Measurements from ENCODE around the gene CLIP4. TPM values are rescaled to one million over a fixed set of nuclear protein-coding genes. Genes with fewer than 3 reads are reported as not detected.

The CLIP4 gene
- total RNA-seq, 2 experiments from 2014 or later: not detected

DNA sequence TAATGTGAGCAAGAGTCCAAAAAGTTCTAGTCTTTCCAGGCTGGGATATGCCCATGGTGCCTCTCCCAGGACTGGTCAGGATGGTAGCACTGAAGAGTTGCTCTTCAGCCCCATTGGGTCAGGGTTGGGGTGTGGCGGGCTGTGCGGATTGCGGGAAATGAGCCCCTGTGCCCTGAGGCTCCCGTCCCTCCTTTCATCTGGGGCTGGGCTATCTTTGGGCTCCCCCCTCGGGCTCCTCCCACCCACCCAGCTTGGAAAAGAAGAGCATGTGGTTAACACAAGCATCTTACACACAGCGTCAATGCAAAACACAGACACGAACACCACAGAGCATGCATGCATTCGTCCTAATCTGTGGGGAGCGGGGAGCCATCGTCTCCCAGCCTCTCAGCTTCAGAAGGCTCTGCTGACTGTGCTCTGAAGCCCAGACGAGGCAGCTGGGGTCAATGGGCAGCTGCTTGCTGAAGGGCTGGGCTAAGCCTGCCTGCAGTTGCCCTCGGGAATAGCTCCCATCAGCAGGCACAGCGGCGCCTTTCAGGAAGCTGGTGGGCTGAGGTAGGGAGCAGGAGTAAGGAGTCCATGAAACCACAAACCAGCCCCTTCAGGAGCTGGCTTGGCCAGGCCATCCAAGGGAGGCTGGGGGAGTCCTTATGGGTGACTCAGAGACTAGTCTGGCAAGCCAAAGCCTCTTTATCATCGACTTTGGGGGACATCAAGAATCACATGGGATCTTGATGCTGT lies 112.9 kb downstream of the CLIP4 start:
- no peaks in the 10 kb centered on the region for H3K4me1 ChIP-seq (ENCODE audit: insufficient read depth, low read length, poor library complexity, severe bottlenecking)
- DNase-seq (ENCODE audit: low spot score): no peak
- ChIA-PET POLR2A (no interaction called here), CTCF (ENCODE audit: unreplicated experiment) (no interaction called here)
- no peaks in the 10 kb centered on the region for H4K20me1 ChIP-seq (ENCODE audit: insufficient read depth, low read length)
- intact Hi-C loops (cut with micrococcal nuclease; ENCODE audit: unreplicated experiment): no loop called here
- H3K9me2 ChIP-seq (ENCODE audit: insufficient read depth, low read length): no peaks in the 10 kb centered on the region
- H3K79me2 ChIP-seq (ENCODE audit: insufficient read depth, low read depth, low read length): no peaks in the 10 kb centered on the region
- TF ChIP-seq, protein P1, sequence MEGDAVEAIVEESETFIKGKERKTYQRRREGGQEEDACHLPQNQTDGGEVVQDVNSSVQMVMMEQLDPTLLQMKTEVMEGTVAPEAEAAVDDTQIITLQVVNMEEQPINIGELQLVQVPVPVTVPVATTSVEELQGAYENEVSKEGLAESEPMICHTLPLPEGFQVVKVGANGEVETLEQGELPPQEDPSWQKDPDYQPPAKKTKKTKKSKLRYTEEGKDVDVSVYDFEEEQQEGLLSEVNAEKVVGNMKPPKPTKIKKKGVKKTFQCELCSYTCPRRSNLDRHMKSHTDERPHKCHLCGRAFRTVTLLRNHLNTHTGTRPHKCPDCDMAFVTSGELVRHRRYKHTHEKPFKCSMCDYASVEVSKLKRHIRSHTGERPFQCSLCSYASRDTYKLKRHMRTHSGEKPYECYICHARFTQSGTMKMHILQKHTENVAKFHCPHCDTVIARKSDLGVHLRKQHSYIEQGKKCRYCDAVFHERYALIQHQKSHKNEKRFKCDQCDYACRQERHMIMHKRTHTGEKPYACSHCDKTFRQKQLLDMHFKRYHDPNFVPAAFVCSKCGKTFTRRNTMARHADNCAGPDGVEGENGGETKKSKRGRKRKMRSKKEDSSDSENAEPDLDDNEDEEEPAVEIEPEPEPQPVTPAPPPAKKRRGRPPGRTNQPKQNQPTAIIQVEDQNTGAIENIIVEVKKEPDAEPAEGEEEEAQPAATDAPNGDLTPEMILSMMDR (conservative IDR thresholded peaks at IDR 0.05; ENCODE audit: low read length): no peak
- TF ChIP-seq EZH2phosphoT487 (IDR thresholded peaks at IDR 0.05; ENCODE audit: borderline replicate concordance, low read depth, low read length): no peak
- no peak overlapping the region for H3K27ac ChIP-seq (ENCODE audit: low read depth, low read length, poor library complexity, severe bottlenecking)
- no peaks in the 10 kb centered on the region for H3K9me3 ChIP-seq (ENCODE audit: low read length)
- no peak overlapping the region for H2AFZ ChIP-seq (ENCODE audit: low read length)
- H3K36me3 ChIP-seq (ENCODE audit: insufficient read depth, low read length): no peaks in the 10 kb centered on the region
- H3K4me2 ChIP-seq (ENCODE audit: low read length): no peak overlapping the region
- BruUV-seq (replicated peaks): no TSS peak
- H3K4me3 ChIP-seq (ENCODE audit: low read depth, low read length, poor library complexity, severe bottlenecking): no peak overlapping the region

DNA sequence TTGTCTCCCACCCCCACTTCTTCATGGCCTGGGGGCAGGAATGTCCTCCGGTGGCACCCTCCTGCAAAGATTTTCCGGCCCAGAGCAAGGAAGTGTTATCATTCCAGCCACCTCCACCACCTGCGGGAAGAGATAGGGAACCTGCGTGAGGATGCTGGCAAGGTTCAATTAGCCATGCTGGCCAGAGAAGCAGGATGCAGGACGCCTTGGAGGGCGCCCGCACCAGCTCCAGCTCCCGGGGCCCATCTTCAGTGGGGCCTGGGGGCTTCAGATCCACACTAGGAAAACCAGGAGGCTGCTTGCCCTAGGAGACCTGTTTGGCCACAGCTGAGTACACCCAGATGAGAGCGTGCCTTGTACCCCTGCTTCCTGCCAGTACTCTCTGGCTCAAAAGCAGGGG lies 113.7 kb downstream of the CLIP4 start:
- Histone ChIP-seq H3K9me2 (ENCODE audit: insufficient read depth, low read length) (no peaks in the 10 kb centered on the region), H3K4me2 (ENCODE audit: low read length) (no peak overlapping the region), H4K20me1 (ENCODE audit: insufficient read depth, low read length) (no peaks in the 10 kb centered on the region), H3K36me3 (ENCODE audit: insufficient read depth, low read length) (no peaks in the 10 kb centered on the region), H3K4me3 (ENCODE audit: low read depth, low read length, poor library complexity, severe bottlenecking) (no peak overlapping the region), H3K27ac (ENCODE audit: low read depth, low read length, poor library complexity, severe bottlenecking) (no peak overlapping the region), H3K9me3 (ENCODE audit: low read length) (no peaks in the 10 kb centered on the region), H2AFZ (ENCODE audit: low read length) (no peak overlapping the region), H3K79me2 (ENCODE audit: insufficient read depth, low read depth, low read length) (no peaks in the 10 kb centered on the region), H3K4me1 (ENCODE audit: insufficient read depth, low read length, poor library complexity, severe bottlenecking) (no peaks in the 10 kb centered on the region)
- CTCF ChIA-PET (ENCODE audit: unreplicated experiment): no interaction called here
- POLR2A ChIA-PET: no interaction called here
- BruUV-seq (replicated peaks): no TSS peak
- intact Hi-C loops (cut with micrococcal nuclease; ENCODE audit: unreplicated experiment): no loop called here
- TF ChIP-seq, protein P1 (conservative IDR thresholded peaks at IDR 0.05; ENCODE audit: low read length): no peak
- no peak for TF ChIP-seq EZH2phosphoT487 (IDR thresholded peaks at IDR 0.05; ENCODE audit: borderline replicate concordance, low read depth, low read length)
- no peak for DNase-seq (ENCODE audit: low spot score)

DNA sequence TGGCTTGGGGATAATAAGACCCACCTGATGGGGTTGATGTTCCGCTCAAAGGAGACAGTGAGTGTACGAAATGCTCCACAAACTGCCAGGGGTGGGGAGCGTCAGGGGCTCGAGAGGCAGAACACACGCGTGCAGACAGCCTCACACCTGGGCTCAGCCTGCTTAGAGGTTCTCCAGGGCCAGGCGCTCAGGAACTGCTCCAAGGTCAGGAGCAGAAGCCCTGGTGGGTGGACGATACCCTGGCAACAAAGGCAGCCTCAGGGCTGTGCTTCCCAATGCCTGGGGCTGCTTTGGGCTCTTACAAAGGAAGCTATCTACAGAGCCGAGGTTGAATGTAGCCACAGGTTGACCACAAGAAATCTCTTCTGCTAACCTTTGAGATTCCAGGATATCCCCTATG lies 114.4 kb downstream of the CLIP4 start:
- H3K9me2 ChIP-seq (ENCODE audit: insufficient read depth, low read length): no peaks in the 10 kb centered on the region
- BruUV-seq (replicated peaks): no TSS peak
- no peaks in the 10 kb centered on the region for H3K9me3 ChIP-seq (ENCODE audit: low read length)
- no peak overlapping the region for H2AFZ ChIP-seq (ENCODE audit: low read length)
- POLR2A ChIA-PET: no interaction called here
- CTCF ChIA-PET (ENCODE audit: unreplicated experiment): no interaction called here
- no peak overlapping the region for H3K27ac ChIP-seq (ENCODE audit: low read depth, low read length, poor library complexity, severe bottlenecking)
- no peak overlapping the region for H3K4me3 ChIP-seq (ENCODE audit: low read depth, low read length, poor library complexity, severe bottlenecking)
- no peaks in the 10 kb centered on the region for H3K4me1 ChIP-seq (ENCODE audit: insufficient read depth, low read length, poor library complexity, severe bottlenecking)
- no peaks in the 10 kb centered on the region for H3K36me3 ChIP-seq (ENCODE audit: insufficient read depth, low read length)
- no peak for DNase-seq (ENCODE audit: low spot score)
- no peaks in the 10 kb centered on the region for H4K20me1 ChIP-seq (ENCODE audit: insufficient read depth, low read length)
- intact Hi-C loops (cut with micrococcal nuclease; ENCODE audit: unreplicated experiment): no loop called here
- no peaks in the 10 kb centered on the region for H3K79me2 ChIP-seq (ENCODE audit: insufficient read depth, low read depth, low read length)
- H3K4me2 ChIP-seq (ENCODE audit: low read length): no peak overlapping the region
- no peak for TF ChIP-seq EZH2phosphoT487 (IDR thresholded peaks at IDR 0.05; ENCODE audit: borderline replicate concordance, low read depth, low read length)
- TF ChIP-seq, protein P1 (conservative IDR thresholded peaks at IDR 0.05; ENCODE audit: low read length): no peak

Data from OCI-LY7 (cell line).